ENCODE data around the gene FHOD3.

The FHOD3 gene

GRCh38 chr18:36505665-36506064, 208.2 kb downstream of the FHOD3 start:
- DNase-seq (ENCODE audit: low read depth in 2 of 2, low spot score in 1 of 2) = no peak

- no peak for DNase-seq (ENCODE audit: low read depth in 2 of 2, low spot score in 1 of 2)
Measured at GRCh38 chr18:36509646-36510197, 212.2 kb downstream of the FHOD3 start.

- DNase-seq (ENCODE audit: low read depth in 2 of 2, low spot score in 1 of 2) = no peak
Measured at GRCh38 chr18:36511791-36512352, 214.4 kb downstream of the FHOD3 start.

- no peak for DNase-seq (ENCODE audit: low read depth in 2 of 2, low spot score in 1 of 2)
Measured at GRCh38 chr18:36513556-36513955, 216.0 kb downstream of the FHOD3 start.

GRCh38 chr18:36514778-36515177, 217.3 kb downstream of the FHOD3 start:
- DNase-seq (ENCODE audit: low read depth in 2 of 2, low spot score in 1 of 2) = no peak

- DNase-seq (ENCODE audit: low read depth in 2 of 2, low spot score in 1 of 2) = no peak
Measured at GRCh38 chr18:36516258-36516657, 218.7 kb downstream of the FHOD3 start.

GRCh38 chr18:36516726-36517125, 219.2 kb downstream of the FHOD3 start:
- no peak for DNase-seq (ENCODE audit: low read depth in 2 of 2, low spot score in 1 of 2)

GRCh38 chr18:36518839-36519238, 221.3 kb downstream of the FHOD3 start:
- no peak for DNase-seq (ENCODE audit: low read depth in 2 of 2, low spot score in 1 of 2)

GRCh38 chr18:36519358-36519757, 221.8 kb downstream of the FHOD3 start:
- DNase-seq (ENCODE audit: low read depth in 2 of 2, low spot score in 1 of 2) = no peak

- DNase-seq (ENCODE audit: low read depth in 2 of 2, low spot score in 1 of 2) = no peak
Measured at GRCh38 chr18:36522509-36522908, 225.0 kb downstream of the FHOD3 start.

GRCh38 chr18:36525913-36526312, 228.4 kb downstream of the FHOD3 start:
- no peak for DNase-seq (ENCODE audit: low read depth in 2 of 2, low spot score in 1 of 2)

- no peak for DNase-seq (ENCODE audit: low read depth in 2 of 2, low spot score in 1 of 2)
Measured at GRCh38 chr18:36526611-36527010, 229.1 kb downstream of the FHOD3 start.

- no peak for DNase-seq (ENCODE audit: low read depth in 2 of 2, low spot score in 1 of 2)
Measured at GRCh38 chr18:36527051-36527450, 229.5 kb downstream of the FHOD3 start.

GRCh38 chr18:36527740-36528455, 230.4 kb downstream of the FHOD3 start:
- DNase-seq (ENCODE audit: low read depth in 2 of 2, low spot score in 1 of 2) = no peak

GRCh38 chr18:36529747-36530146, 232.2 kb downstream of the FHOD3 start:
- no peak for DNase-seq (ENCODE audit: low read depth in 2 of 2, low spot score in 1 of 2)

- DNase-seq (ENCODE audit: low read depth in 2 of 2, low spot score in 1 of 2) = no peak
Measured at GRCh38 chr18:36530676-36531405, 233.3 kb downstream of the FHOD3 start.

GRCh38 chr18:36531636-36532035, 234.1 kb downstream of the FHOD3 start:
- no peak for DNase-seq (ENCODE audit: low read depth in 2 of 2, low spot score in 1 of 2)

- no peak for DNase-seq (ENCODE audit: low read depth in 2 of 2, low spot score in 1 of 2)
Measured at GRCh38 chr18:36532394-36532793, 234.9 kb downstream of the FHOD3 start.

- no peak for DNase-seq (ENCODE audit: low read depth in 2 of 2, low spot score in 1 of 2)
Measured at GRCh38 chr18:36532815-36533214, 235.3 kb downstream of the FHOD3 start.

- no peak for DNase-seq (ENCODE audit: low read depth in 2 of 2, low spot score in 1 of 2)
Measured at GRCh38 chr18:36533446-36534153, 236.1 kb downstream of the FHOD3 start.

GRCh38 chr18:36534154-36534688, 236.7 kb downstream of the FHOD3 start:
- DNase-seq (ENCODE audit: low read depth in 2 of 2, low spot score in 1 of 2) = no peak

All from stimulated activated CD8-positive, alpha-beta memory T cell treated with anti-CD3 and anti-CD28 coated beads, Interleukin-4, amount 100 ng/mL, for 1 hour (primary cell).